Measurements from ENCODE around the gene TRIM75.

- TF ChIP-seq, protein P1, sequence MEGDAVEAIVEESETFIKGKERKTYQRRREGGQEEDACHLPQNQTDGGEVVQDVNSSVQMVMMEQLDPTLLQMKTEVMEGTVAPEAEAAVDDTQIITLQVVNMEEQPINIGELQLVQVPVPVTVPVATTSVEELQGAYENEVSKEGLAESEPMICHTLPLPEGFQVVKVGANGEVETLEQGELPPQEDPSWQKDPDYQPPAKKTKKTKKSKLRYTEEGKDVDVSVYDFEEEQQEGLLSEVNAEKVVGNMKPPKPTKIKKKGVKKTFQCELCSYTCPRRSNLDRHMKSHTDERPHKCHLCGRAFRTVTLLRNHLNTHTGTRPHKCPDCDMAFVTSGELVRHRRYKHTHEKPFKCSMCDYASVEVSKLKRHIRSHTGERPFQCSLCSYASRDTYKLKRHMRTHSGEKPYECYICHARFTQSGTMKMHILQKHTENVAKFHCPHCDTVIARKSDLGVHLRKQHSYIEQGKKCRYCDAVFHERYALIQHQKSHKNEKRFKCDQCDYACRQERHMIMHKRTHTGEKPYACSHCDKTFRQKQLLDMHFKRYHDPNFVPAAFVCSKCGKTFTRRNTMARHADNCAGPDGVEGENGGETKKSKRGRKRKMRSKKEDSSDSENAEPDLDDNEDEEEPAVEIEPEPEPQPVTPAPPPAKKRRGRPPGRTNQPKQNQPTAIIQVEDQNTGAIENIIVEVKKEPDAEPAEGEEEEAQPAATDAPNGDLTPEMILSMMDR (IDR thresholded peaks at IDR 0.05) = no peak
- TF ChIP-seq POLR2A (IDR thresholded peaks at IDR 0.05) = no peak
These were observed 16.9 kb downstream of the TRIM75 start for GRCh38 chr4:165070560-165070959.

All from body of pancreas (tissue), 4 donors.